SK-MEL-5 (cell line): Measurements from ENCODE around the gene DNMT3A. TPM values are rescaled to one million over a fixed set of nuclear protein-coding genes. Genes with fewer than 3 reads are reported as not detected.

Experiments
- DNase-seq: peaks from one replicate; pipeline ENCODE4 v3.0.0-alpha.2; 2016; ENCODE audit warnings: low read depth, low spot score
- in situ Hi-C: cut with HindIII; loops from 2 replicates; pipeline ENCODE4 v1.10.0; 2016; ENCODE audit warnings: low sequenced_read_pairs, high pct_unique_total_duplicates, low pct_unique_long_range_greater_than_20kb
- total RNA-seq: library from RNA; depleted of rRNA; stranded (reverse); fragments of >200 nt; shearing (Covaris generic); gene quantifications from 2 replicates; pipeline ENCODE4 v1.2.3, GENCODE V29; 2014

The DNMT3A gene
- total RNA-seq, 1 experiment from 2014 or later: 11.8 TPM

- no peak for DNase-seq
- in situ Hi-C loops: no loop called here
These were observed 5.3 kb downstream of the DNMT3A start for GRCh38 chr2:25336383-25336841.

- in situ Hi-C loops: no loop called here
- no peak for DNase-seq
These were observed 5.8 kb downstream of the DNMT3A start for GRCh38 chr2:25335971-25336370.

- no peak for DNase-seq
These were observed 6.5 kb downstream of the DNMT3A start for GRCh38 chr2:25335204-25335603.

GRCh38 chr2:25334482-25334881, 7.2 kb downstream of the DNMT3A start:
- in situ Hi-C loops: no loop called here
- DNase-seq: no peak

More at GRCh38 chr2:25335204-25335603, 6.5 kb downstream of the DNMT3A start:
- in situ Hi-C loops: no loop called here

- DNase-seq: no peak
- in situ Hi-C loops: no loop called here
These were observed 7.7 kb downstream of the DNMT3A start for GRCh38 chr2:25333981-25334380.

GRCh38 chr2:25332571-25332970, 9.2 kb downstream of the DNMT3A start:
- in situ Hi-C loops: no loop called here
- peak; percentile 91 for DNase-seq

GRCh38 chr2:25331686-25332365, 9.9 kb downstream of the DNMT3A start:
- in situ Hi-C loops: no loop called here
- no peak for DNase-seq

- in situ Hi-C loops: no loop called here
These were observed 10.8 kb downstream of the DNMT3A start for GRCh38 chr2:25330937-25331336.

GRCh38 chr2:25330273-25330672, 11.5 kb downstream of the DNMT3A start:
- in situ Hi-C loops: no loop called here
- no peak for DNase-seq

More at GRCh38 chr2:25330937-25331336, 10.8 kb downstream of the DNMT3A start:
- DNase-seq: no peak

GRCh38 chr2:25328152-25329085, 13.3 kb downstream of the DNMT3A start:
- DNase-seq: no peak
- in situ Hi-C loops: no loop called here

- in situ Hi-C loops: no loop called here
- DNase-seq: no peak
These were observed 15.3 kb downstream of the DNMT3A start for GRCh38 chr2:25326326-25327013.

- DNase-seq: no peak
- in situ Hi-C loops: no loop called here
These were observed 16.7 kb downstream of the DNMT3A start for GRCh38 chr2:25324905-25325592.

- DNase-seq: no peak
- in situ Hi-C loops: no loop called here
These were observed 17.5 kb downstream of the DNMT3A start for GRCh38 chr2:25324251-25324650.

- no peak for DNase-seq
- in situ Hi-C loops: no loop called here
These were observed 18.0 kb downstream of the DNMT3A start for GRCh38 chr2:25323610-25324189.

- no peak for DNase-seq
- in situ Hi-C loops: no loop called here
These were observed 18.6 kb downstream of the DNMT3A start for GRCh38 chr2:25323042-25323514.

GRCh38 chr2:25322312-25322711, 19.4 kb downstream of the DNMT3A start:
- in situ Hi-C loops: no loop called here
- no peak for DNase-seq

GRCh38 chr2:25320077-25320476, 21.6 kb downstream of the DNMT3A start:
- in situ Hi-C loops: no loop called here
- no peak for DNase-seq
